Epithelial cell of proximal tubule (primary cell): Measurements from ENCODE around the gene TJP3. TPM values are rescaled to one million over a fixed set of nuclear protein-coding genes. Genes with fewer than 3 reads are reported as not detected.

ENCODE experiments used
- DNase-seq: peaks from one replicate; pipeline ENCODE4 v3.0.0-alpha.2; 2011; ENCODE audit warnings: low read depth
- H3K4me3 ChIP-seq: 2 replicates; pipeline ENCODE4 v1.5.1; 2011; ENCODE audit warnings: low read depth, mild to moderate bottlenecking, low read length
- total RNA-seq: library from RNA; depleted of rRNA; stranded (reverse); fragments of >200 nt; gene quantifications from 2 replicates; pipeline ENCODE4 v1.2.3, GENCODE V29; 2015
- TF ChIP-seq, protein P1 (sequence below): conservative IDR thresholded peaks from 2 replicates; pipeline ENCODE4 v1.5.1; 2012; ENCODE audit warnings: low read depth, mild to moderate bottlenecking, low read length

Gene TJP3
- total RNA-seq, 1 donor from 2014 or later: 3.8 TPM

DNA sequence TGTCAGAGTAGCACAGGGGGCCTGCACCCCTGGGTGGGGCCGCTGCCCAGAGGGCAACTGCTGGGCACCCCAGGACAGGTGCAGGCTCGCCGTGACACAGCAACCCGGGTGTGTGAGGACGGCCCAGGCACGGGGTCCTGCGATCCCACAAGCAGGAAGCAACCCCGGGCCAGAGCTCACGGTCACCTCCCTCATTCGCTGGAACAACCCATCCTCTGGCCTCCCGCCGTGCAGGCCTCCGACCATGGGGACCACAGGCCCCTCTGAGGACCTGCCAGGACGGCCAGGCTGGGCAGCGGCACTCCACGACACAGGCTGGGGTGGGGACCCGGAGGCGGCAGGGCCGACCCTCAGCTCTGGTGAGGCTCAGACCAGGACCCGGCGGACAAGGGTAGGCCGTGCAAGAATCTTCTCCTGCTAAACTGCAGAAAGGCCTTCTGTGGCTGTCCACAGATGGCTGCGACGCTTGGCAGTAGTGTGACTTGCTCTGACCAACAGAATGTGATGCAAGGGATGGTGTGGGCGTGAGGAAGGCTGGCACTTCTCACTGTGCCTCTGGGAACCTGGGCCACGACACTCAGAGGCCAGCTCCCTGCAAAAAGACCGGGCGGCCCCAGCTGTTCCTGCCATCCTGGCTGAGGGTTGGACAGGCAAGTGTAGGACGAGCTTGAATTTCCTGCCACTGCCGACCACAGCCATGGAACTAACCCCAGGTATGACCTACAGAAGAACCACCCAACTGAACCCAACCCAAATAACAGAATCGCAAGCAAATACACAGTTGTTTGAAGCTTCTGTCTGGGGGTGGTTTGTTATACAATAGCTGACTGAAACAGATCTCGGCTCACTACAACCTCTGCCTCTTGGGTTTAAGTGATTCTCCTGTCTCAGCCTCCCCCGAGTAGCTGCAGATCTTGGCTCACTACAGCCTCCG is 34.4 kb upstream of the TJP3 start:
- no peak for DNase-seq
- TF ChIP-seq, protein P1, sequence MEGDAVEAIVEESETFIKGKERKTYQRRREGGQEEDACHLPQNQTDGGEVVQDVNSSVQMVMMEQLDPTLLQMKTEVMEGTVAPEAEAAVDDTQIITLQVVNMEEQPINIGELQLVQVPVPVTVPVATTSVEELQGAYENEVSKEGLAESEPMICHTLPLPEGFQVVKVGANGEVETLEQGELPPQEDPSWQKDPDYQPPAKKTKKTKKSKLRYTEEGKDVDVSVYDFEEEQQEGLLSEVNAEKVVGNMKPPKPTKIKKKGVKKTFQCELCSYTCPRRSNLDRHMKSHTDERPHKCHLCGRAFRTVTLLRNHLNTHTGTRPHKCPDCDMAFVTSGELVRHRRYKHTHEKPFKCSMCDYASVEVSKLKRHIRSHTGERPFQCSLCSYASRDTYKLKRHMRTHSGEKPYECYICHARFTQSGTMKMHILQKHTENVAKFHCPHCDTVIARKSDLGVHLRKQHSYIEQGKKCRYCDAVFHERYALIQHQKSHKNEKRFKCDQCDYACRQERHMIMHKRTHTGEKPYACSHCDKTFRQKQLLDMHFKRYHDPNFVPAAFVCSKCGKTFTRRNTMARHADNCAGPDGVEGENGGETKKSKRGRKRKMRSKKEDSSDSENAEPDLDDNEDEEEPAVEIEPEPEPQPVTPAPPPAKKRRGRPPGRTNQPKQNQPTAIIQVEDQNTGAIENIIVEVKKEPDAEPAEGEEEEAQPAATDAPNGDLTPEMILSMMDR: no peak
- H3K4me3 ChIP-seq: no peak overlapping the region

DNA sequence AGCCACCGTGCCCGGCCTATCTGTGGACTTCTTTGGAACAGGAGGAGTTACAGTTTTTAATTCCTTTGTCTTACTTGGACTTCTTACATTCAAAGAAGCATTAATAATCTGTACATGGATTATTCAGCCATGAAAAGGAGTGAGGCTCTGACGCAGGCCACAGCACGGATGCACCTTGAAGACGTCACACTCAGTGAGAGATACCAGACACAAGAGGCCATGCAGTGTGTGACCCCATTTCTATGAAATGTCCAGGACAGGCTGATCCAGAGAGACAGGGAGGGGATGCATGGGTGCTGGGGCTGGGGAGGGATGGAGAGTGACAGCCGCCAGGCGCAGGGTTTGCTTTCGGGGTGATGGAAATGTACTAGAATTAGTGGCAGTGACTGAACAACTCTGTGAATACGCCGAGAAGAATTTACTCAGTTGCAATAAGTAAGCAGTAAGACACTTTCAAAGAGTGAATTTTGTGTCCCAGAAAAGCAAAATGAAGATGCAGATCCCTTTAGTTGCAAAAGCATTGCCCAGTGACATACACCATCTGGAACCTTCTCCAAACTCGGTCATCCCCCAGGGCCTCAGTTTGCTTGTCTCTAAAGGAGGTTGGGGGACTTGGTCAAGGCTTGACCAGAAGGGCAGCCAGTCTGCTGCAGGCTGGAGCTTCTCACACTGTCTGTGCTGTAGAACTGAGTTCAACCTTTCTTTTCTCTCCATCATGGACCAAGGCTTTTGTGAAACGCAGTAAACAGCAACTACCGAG is 33.2 kb upstream of the TJP3 start:
- no peak overlapping the region for H3K4me3 ChIP-seq
- DNase-seq: no peak
- TF ChIP-seq, protein P1: no peak

DNA sequence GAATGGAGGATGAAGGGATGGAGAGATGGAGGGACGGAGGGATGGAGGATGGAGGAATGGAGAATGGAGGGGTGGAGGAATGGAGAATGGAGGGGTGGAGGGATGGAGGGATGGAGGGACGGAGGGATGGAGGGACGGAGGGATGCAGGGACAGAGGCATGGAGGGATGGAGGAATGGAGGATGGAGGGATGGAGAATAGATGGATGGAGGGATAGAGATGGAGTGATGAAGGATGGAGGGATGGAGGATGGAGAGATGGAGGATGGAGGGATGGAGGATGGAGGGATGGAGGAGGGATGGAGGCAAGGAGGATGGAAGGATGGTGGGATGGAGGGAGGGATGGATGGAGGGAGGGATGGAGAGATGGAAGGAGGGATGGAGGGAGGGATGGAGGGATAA is 30.0 kb upstream of the TJP3 start:
- no peak for DNase-seq
- TF ChIP-seq, protein P1: no peak
- no peak overlapping the region for H3K4me3 ChIP-seq

DNA sequence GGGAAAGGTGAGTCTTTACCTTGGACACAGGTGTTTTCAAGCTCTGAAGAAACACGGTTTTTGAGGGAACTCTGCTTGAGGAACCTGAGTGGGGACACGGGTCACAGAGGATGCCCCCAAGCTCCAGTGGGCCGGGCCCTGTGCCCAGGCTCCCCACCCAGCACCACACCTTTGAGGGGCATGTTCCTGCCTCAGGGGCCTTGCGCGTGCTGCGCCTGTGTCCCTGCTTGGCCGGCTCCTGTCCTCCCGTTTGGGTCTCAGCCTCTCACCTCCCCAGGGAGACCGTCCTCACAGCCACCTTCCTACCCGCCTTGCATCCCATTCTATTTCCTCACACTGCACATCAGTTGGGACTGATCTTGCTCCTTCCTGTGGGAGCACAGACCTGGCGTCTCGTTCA is 29.0 kb upstream of the TJP3 start:
- no peak for DNase-seq
- no peak overlapping the region for H3K4me3 ChIP-seq
- TF ChIP-seq, protein P1: no peak

DNA sequence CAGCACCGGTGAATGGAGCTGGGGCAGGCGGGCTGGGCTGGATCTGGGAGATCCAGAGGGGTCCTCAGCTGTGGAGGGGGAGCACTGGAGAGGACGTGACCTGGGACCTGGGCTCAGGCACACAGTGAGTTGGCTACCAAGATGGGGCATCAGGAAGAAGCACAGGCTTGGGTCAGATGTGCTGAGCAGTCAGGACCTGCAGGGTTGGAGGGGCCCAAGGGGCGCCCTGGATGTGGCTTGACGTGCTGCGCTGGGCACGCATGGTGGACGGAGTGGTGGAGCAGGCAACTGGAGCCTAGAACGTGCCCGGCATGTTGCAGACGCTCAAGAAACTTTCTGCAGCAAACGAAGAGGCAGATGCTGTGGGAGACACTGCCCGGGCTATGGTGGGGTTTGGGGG is 28.6 kb upstream of the TJP3 start:
- no peak for DNase-seq
- H3K4me3 ChIP-seq: no peak overlapping the region
- TF ChIP-seq, protein P1: no peak

DNA sequence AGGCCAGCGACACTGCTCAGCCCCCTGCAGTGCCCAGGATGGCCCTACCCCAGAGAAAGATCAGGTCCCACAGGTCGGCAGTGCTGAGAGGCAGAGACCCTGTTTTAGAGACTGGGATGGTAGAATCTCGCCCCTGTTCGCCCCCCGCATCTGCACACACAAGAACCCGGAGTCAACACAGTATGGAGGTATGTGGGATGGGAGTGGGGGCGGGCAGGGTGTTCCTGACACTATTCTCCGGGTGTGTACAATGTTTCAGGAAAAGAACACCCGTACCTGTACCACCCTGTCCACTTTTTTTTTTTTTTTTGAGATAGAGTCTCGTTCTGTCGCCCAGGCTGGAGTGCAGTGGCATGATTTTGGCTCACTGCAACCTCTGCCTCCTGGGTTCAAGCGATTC is 27.2 kb upstream of the TJP3 start:
- DNase-seq: no peak
- TF ChIP-seq, protein P1: no peak
- no peak overlapping the region for H3K4me3 ChIP-seq
